HG03066 (cell line): ENCODE data around the gene DDX23.

ENCODE experiments used
- ATAC-seq: cut with Tn5 transposase; IDR thresholded peaks from one replicate; pipeline ENCODE4 v1.9.1; 2021; ENCODE audit warnings: low read depth; ENCODE audit not compliant: unreplicated experiment

DDX23 gene

DNA sequence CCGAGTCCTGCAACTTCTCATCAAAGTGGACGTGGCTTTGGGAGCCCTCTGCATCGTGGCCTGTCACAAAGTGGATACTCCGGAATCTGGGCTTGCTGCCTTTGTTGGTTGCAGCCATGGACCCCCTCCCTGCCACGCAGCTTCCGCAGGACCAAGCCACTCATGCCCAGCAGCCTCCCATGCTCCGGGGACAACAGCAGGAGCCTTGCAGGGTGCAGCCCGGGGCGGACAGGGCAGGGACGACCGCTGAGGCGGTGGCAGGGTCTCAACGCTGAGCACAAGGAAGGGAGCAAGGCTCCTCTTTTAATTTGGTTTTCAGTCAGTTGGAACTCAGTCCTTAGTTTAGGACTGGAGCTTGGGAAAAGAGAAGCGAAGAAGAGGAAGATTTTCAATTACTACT is 51.0 kb downstream of the DDX23 start:
- no peak for ATAC-seq

DNA sequence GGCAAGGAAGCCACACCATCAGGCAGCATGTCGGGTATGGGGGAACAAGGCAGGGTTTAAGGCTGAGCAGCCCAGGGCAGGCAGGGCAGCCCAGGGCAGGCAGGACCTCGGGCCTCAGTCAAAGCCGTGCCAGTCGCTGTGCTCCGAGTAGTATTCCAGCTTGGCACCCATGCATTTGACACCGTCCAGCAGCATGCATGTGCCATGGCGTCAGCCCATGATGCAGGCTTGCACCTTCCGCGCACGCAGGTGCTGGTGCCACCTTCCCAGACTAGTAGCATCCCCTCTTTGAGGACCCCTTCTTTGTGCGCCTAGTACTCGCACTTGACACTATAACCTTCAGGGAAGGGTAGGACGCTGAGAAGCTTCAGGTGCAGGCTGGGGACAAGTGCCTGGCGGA is 51.5 kb downstream of the DDX23 start:
- ATAC-seq: no peak

DNA sequence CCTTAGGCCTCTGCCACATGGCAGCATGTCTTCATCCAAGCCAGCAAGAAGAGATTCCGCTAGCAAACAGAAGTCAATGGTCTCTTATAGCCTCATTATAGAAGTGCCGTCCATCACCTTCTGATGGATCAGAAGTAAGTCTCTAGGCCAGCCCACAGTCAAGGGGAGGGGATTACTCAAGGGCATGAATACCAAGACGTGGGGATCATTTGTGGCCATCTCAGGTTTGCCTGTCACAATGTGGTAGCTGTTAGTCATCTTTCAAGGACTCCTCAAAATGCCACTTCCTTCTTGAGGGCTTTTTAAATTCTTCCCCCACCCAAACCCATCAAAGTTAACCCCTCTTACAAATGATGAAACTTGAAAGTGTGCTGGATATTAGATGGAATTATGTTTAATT is 55.0 kb downstream of the DDX23 start:
- ATAC-seq: no peak

GRCh38 chr12:48795550-48796455 is 56.2 kb downstream of the DDX23 start:
- ATAC-seq: no peak

- no peak for ATAC-seq
These were observed 57.1 kb downstream of the DDX23 start for GRCh38 chr12:48794870-48795269.

DNA sequence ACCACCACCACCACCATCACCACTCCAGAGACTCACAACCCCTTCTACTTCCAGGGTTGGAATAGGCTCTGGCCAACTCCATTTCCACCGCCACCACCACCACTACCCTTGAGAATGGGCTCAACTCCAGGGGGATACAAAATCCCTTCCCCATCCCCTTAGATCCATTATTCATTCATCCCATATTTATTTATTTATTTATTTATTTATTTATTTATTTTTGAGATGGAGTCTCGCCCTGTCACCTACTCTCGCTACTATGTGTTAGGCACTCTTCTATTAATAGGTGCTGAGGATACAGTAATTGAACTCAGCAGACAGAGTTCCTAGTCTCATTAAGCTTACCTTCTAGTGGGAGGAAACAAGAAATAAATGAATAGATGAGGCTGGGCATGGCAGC is 58.3 kb downstream of the DDX23 start:
- no peak for ATAC-seq

DNA sequence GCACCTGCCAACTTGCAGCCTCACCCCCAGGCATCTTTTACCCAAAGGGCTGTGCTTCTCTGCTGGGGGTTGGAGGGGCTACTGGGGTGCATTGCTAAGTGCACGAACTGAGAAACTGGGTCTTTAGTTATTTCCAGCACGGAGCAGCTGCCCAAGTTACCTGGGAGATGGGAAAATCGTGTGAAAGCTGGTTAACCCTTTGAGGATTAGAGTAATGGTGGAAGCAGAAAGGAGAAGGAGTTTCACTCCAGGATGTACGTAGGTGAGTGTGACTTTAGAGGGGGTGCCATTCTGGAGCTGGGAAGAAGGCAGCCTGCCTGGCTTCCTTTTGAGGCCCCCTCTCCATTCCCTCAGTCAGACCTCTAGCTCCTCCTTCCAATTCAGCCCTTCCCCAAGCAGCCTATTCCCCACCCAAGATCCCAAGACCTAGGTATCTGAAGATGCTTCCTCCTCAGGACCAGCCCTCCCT is 62.1 kb downstream of the DDX23 start:
- no peak for ATAC-seq

DNA sequence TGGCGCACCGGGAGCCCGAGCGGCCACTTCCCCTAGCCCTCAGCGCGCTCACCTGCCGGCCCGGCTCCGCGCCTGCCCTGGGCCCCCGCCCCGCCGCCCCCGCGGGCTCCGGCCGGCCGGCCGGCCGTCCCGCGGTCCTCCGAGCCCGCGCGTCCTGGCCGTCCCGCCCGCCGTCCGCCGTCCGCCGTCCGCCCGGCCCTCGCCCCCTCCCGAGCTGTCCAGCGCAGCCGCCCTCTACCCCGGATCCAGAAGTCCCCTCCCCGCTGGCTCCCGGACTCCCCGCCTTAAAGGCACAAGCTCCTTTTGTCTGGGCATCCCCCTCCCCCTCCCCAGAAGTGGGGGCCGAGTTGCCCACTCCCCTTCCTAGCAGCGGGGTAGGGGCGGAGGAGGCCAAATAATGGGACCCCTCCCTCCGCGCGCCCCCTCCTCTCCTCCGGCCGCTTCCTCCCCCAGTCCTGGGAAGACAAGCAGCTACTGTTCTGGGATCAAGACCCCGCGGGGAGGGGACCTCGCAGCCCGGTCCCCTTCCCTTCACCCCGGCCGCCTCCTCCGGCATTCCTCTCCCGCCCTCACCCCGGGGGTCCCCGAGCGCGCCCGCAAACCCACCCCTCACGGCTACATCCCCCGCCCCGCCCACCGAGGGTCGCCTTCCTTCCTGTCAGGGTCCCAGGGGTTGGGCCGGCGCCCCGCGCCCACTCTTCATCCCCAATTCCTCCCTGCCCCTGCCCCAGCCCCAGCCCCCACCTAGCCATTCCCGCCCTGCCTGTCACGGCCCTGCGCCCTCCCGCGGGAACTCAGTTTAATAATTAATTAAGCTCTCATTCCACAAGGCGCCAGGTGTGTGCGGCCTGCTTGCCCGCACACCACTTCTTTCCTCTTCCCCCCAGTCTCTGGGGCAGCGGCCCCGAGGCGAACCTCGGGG is 62.8 kb downstream of the DDX23 start, which contains the start of gene ADCY6:
Gene ADCY6 (minus strand): TSS at position 236 of the 922 bp plus-strand sequence. CDS start 5,655 bp downstream, outside the sequence.
- no peak for ATAC-seq

- no peak for ATAC-seq
These were observed 63.5 kb downstream of the DDX23 start for GRCh38 chr12:48788524-48788853.

GRCh38 chr12:48787791-48788523 is 64.0 kb downstream of the DDX23 start:
- no peak for ATAC-seq

GRCh38 chr12:48786591-48787544 is 65.1 kb downstream of the DDX23 start:
- ATAC-seq: no peak

GRCh38 chr12:48783432-48783831 is 68.5 kb downstream of the DDX23 start:
- no peak for ATAC-seq

GRCh38 chr12:48782457-48783395 is 69.2 kb downstream of the DDX23 start:
- ATAC-seq: no peak

GRCh38 chr12:48781750-48782456 is 70.1 kb downstream of the DDX23 start:
- no peak for ATAC-seq

GRCh38 chr12:48780381-48781025 is 71.5 kb downstream of the DDX23 start:
- ATAC-seq: no peak

DNA sequence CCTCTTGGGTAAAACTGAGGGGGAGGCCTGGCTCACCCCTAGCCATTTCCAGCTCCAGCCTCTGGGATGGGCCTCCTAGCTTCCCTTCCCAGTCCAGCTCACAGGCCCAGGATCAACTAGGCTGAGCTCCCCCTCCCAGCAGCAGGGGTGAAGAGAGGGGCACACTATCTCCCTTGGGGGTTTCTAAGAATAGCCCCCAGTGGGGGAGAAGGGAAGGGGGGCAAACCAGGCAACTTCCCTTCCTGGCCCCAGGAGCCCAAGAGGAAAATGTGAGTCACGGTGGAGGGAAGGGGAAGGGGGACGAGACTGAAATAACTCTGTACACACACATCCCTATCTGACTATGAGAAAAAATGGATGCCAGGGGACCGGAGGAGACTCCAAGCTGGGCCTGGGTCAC is 72.1 kb downstream of the DDX23 start:
- ATAC-seq: no peak
